Psoas muscle (tissue), 8 donors: ENCODE measurements around the gene ZBTB33. TPM values are rescaled to one million over a fixed set of nuclear protein-coding genes. Genes with fewer than 3 reads are reported as not detected.
A peak's percentile ranks its signal among the peaks of the same experiment; 100 is the strongest.

Source experiments
- ATAC-seq, 4 donors: fragments of 200-7000 bp; cut with Tn5 transposase; one replicate each; pipeline ENCODE4 v1.9.1; 2020; ENCODE audit warnings: moderate library complexity in 3 of 4, mild to moderate bottlenecking in 2 of 4
- DNase-seq, 2 donors: peaks; one replicate each; pipeline ENCODE4 v3.0.0-alpha.2; 2020
- H3K27ac ChIP-seq: fragments of 200-600 bp; one replicate; pipeline ENCODE4 v1.8.0; 2022
- H3K27me3 ChIP-seq, 3 donors: fragments of 200-600 bp in 1 of 3; one replicate each; pipeline versions ENCODE4 v1.6.1 to v1.8.0; 2013 to 2022; ENCODE audit warnings: low read length in 2 of 3, mild to moderate bottlenecking in 2 of 3, moderate library complexity in 1 of 3; ENCODE audit not compliant: insufficient read depth in 3 of 3
- H3K36me3 ChIP-seq, 2 donors: fragments of 200-600 bp in 1 of 2; one replicate each; pipeline versions ENCODE4 v1.6.1 to v1.8.0; 2013 to 2022; ENCODE audit warnings: low read depth in 1 of 2, mild to moderate bottlenecking in 1 of 2, moderate library complexity in 1 of 2; ENCODE audit not compliant: insufficient read depth in 1 of 2
- H3K4me1 ChIP-seq: fragments of 200-600 bp; one replicate; pipeline ENCODE4 v1.8.0; 2022
- H3K4me3 ChIP-seq: fragments of 200-600 bp; one replicate; pipeline ENCODE4 v1.8.0; 2022; ENCODE audit warnings: mild to moderate bottlenecking
- H3K9me3 ChIP-seq: fragments of 200-600 bp; one replicate; pipeline ENCODE4 v1.8.0; 2022
- WGBS, 3 donors: extraction: QIAGEN DNeasy Blood & Tissue Kit; methylation state at CpG; one replicate each; pipeline versions ENCODE4 v1.1.6 to v1.1.7; 2013; 5-methylcytosine and 5-hydroxymethylcytosine counted together
- intact Hi-C, 2 donors: fragments of 100-400 bp; cut with DNase I; formaldehyde crosslinking; loops; one replicate each; pipeline versions ENCODE4 v1.11.0 to v1.14.2; 2022
- polyA plus RNA-seq, 3 donors: library from polyadenylated mRNA; stranded (reverse); fragments of 200-250 nt; gene quantifications; one replicate each; pipeline ENCODE4 v1.2.3, GENCODE V29; 2013
- total RNA-seq, 4 donors: library from RNA; stranded (reverse); fragmentation: NEBNext Ultra II Directional in 2 of 4; extraction: Animal tissue kit (Norgen Biotek cat#: 25700) in 2 of 4; gene quantifications; one replicate each; pipeline versions ENCODE4 v1.2.1 to v1.2.4, GENCODE V29; 2021 to 2023
- TF ChIP-seq, protein P1 (sequence below): fragments of 200-600 bp; IDR thresholded peaks from one replicate; pipeline ENCODE4 v1.8.0; 2022; ENCODE audit warnings: antibody characterized with exemption
- donor health status: healthy with polysubstance abuse.
- donor health status: DM: no; HTN: no; CAD: no; lungs with moderate emphysema.
- donor health status: Bipolar disorder and iron deficiency.
- donor health status: healthy.
- donor health status: DM: yes; HTN: yes; CAD: no.
- donor health status: DM: no; HTN: no; CAD: no.
- donor health status: DM: no; HTN: no; CAD: no.
- donor health status: DM: yes; HTN: yes; CAD: no.

Gene ZBTB33
- total and polyA plus RNA-seq, 7 donors: 2.6 to 11.8 (median 7.5) TPM

- 23 to 25% (median 24%) methylated on average over 8 of the region's 8 CpGs for WGBS, 3 donors
- no peaks in the 10 kb centered on the region for H3K36me3 ChIP-seq
- H3K9me3 ChIP-seq: no peaks in the 10 kb centered on the region
- no peaks in the 10 kb centered on the region for H3K27me3 ChIP-seq
- no peaks in the 10 kb centered on the region for H3K4me1 ChIP-seq
- intact Hi-C loops: loop anchor here in 1 of 2 donors (10.0 kb wide), 1 partner anchor 179 kb away; no protein-coding TSS in a partner anchor
- peak in 3 of 4 donors; percentile 59 to 77 (median 76) for ATAC-seq
- no peak overlapping the region for H3K4me3 ChIP-seq
- TF ChIP-seq, protein P1, sequence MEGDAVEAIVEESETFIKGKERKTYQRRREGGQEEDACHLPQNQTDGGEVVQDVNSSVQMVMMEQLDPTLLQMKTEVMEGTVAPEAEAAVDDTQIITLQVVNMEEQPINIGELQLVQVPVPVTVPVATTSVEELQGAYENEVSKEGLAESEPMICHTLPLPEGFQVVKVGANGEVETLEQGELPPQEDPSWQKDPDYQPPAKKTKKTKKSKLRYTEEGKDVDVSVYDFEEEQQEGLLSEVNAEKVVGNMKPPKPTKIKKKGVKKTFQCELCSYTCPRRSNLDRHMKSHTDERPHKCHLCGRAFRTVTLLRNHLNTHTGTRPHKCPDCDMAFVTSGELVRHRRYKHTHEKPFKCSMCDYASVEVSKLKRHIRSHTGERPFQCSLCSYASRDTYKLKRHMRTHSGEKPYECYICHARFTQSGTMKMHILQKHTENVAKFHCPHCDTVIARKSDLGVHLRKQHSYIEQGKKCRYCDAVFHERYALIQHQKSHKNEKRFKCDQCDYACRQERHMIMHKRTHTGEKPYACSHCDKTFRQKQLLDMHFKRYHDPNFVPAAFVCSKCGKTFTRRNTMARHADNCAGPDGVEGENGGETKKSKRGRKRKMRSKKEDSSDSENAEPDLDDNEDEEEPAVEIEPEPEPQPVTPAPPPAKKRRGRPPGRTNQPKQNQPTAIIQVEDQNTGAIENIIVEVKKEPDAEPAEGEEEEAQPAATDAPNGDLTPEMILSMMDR: peak; percentile 67
- DNase-seq: peak in 1 of 2 donors; percentile 26
- H3K27ac ChIP-seq: no peak overlapping the region
These were observed 37.0 kb upstream of the ZBTB33 start for GRCh38 chrX:120213438-120214265.

DNA sequence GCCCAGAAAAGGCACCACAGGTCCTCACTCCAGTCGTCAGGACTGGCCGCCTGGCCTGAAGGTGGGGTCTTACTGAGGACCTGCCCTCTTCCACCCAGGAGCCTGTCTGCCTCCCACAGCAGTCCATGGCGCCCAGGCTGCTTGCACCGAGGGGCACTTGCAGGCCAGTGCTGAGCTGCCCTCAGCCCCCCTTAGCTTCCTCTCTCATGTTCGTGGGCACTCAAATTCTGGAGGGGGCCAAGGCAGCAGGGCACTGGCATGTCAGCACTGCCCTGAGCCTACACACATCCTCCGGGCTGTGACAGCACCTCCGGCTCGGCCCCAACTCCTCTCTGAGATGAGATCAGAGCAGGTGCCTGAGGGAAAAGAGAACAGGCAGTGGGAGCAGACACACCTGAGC lies 27.2 kb upstream of the ZBTB33 start:
- intact Hi-C loops: no loop called here

GRCh38 chrX:120224388-120224787 lies 26.2 kb upstream of the ZBTB33 start:
- no peaks in the 10 kb centered on the region for H3K4me1 ChIP-seq
- intact Hi-C loops: no loop called here
- no peak for ATAC-seq
- H3K36me3 ChIP-seq: no peaks in the 10 kb centered on the region
- no peaks in the 10 kb centered on the region for H3K27me3 ChIP-seq
- TF ChIP-seq, protein P1: no peak
- DNase-seq: no peak
- H3K4me3 ChIP-seq: no peak overlapping the region
- H3K9me3 ChIP-seq: no peaks in the 10 kb centered on the region
- WGBS, 3 donors: 73 to 96% (median 92%) methylated on average over 4 of the region's 4 CpGs
- H3K27ac ChIP-seq: no peak overlapping the region

More for the DNA sequence above, 27.2 kb upstream of the ZBTB33 start:
- TF ChIP-seq, protein P1: no peak
- DNase-seq (no peak), ATAC-seq (no peak)
- Histone ChIP-seq H3K27ac (no peak overlapping the region), H3K4me3 (no peak overlapping the region), H3K4me1 (no peaks in the 10 kb centered on the region), H3K36me3 (no peaks in the 10 kb centered on the region), H3K27me3 (no peaks in the 10 kb centered on the region), H3K9me3 (no peaks in the 10 kb centered on the region)
- 78 to 95% (median 81%) methylated on average over 7 to 8 of the region's 8 CpGs for WGBS, 3 donors

GRCh38 chrX:120228187-120228908 lies 22.3 kb upstream of the ZBTB33 start:
- ATAC-seq (no peak), DNase-seq (no peak)
- no peaks in the 10 kb centered on the region for H3K27me3 ChIP-seq
- intact Hi-C loops: loop anchor here in 1 of 2 donors (5.0 kb wide), 1 partner anchor 101 kb away; no protein-coding TSS in a partner anchor
- TF ChIP-seq, protein P1: no peak
- WGBS, 3 donors: 59 to 89% (median 87%) methylated on average over 9 of the region's 9 CpGs
- H3K27ac ChIP-seq: no peak overlapping the region
- no peaks in the 10 kb centered on the region for H3K36me3 ChIP-seq
- no peaks in the 10 kb centered on the region for H3K4me1 ChIP-seq
- H3K4me3 ChIP-seq: no peak overlapping the region
- no peaks in the 10 kb centered on the region for H3K9me3 ChIP-seq
